ENCODE data around the gene VTI1A.

Gene VTI1A

DNA sequence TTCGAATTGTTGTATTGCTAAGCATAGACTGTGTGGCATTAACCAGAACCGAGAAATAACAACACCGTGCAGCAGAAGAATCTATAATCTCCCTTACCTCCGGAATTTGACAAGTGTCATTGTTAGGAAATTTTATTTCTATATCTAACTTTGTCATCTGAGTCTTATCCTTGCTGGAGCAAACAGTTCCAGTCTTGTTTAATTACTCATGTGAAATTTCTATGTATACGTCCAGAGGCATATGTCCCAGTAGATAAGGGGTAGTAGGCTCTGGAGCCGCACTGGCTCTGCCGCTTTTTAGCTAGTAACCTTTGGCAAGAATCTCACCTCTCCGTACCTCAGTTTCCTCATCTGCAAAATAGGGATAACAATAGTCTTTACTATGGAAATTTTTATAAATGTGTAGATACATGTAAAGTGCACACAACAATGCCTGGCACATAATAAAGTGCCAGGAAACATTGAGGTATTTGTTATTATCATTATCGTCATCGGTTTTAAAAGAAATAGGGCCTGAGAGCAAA, 228.6 kb downstream of the VTI1A start:
- no peak for DNase-seq

DNA sequence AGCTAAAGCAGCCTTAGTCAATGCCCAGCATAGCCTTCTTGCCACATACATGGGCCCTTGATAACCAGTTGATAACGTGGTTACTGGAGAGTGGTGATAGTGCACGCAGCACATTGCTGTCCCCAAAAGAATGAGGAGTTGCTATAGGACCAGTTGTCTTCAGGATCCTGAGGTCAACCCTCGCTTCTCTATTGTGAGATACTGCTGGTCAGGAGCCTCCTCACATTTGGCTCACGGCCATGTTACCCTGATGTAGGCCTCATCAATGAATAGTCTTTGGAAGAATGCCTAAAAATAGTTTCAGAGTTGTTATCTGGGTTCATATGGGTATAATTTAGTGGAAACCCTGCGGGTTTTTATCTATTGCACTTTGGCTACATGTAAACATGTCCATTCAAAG, 230.7 kb downstream of the VTI1A start:
- DNase-seq: peak in 1 of 56 donors; percentile 27

DNA sequence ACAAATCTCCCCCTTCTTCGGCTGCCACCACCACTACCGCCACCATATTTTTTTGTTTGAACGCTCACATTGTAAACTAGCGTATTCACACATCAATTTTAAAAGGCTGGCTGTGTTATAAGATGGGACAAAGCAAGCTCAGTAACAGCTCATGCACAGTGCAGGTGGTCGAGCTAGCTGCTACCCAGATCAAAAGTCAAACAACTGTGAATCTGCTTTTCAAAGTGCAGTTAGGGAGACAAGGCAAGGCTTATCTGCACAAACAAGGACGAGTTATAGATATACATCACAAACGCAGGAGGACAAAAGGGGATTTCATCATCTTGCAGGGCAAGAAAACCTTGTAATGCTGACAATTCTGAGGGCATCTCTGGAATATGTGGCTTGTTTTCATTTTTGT, 231.6 kb downstream of the VTI1A start:
- peak in 7 of 56 donors; percentile 3 to 28 (median 6) for DNase-seq

DNA sequence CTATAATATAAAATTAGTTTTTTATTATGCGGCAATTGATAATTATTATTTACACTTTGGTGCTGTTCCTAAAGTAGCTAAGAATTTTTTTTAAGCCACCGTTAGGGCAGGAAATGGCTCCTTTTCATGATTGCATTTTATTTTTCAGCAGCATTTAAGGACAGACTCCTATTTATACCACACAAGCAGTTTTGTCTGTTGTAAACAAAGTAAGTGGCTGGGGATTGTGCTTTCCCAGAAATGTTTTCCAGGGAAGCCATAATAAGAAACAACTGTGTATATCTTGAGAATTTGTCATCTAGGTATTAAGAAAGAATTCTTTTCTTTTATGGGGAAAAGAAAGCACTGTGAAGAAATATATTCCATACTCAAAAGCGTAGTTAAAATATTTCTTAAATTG, 232.0 kb downstream of the VTI1A start:
- DNase-seq: no peak

DNA sequence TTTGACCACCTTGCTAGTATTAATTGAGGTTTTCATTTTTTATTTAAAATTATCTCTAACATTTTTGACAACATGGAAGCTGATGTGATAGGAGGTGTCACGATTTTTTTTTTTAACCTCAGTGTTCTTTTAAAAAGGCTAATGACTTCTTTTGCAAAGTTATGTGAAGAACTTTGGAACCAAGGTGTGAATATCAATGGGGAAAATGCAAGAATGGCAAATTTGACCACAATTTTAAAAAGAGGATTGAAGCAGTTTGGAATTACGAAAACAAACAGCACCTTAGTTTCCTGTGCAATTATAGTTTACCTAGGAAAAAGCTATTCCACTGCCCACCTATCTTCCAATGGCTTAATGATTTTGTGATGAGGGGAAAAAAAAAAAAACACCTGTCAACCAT, 232.4 kb downstream of the VTI1A start:
- DNase-seq: no peak

DNA sequence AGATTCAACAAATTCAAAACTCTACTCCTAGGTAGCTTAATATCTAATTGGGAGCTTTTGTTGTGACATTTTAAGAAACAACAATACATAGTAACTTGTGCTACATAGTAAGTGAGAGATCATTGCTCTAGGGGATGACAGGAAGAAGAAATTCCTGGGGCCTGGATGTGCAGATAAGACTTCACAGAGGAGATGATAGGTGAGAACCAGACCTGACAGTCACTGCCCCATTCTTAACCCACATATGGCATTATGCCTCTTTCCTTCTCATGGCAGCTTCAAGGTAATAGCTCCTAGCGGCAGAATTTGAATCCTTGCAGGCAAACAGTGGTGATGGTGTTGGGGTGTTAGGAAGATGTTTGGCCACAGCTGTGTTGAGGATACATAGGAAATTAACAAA, 233.6 kb downstream of the VTI1A start:
- DNase-seq: no peak

DNA sequence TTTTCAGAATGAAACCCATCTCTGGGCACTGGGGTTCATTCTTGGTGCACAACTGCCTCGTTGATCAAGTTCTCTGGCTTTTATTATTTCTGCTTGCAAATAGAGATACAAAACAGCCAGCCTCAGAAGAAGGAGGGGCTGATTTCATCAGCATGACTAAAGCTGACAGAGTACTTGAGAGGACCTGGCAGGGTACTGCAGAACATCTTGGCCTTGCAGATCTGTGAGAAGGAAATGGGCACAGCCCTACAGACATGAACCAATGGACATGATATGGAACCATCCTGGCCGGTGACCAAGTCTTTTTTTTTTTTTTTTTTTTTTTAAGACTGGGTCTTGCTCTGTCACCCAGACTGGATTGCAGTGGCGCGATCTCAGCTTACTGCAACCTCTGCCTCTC, 240.6 kb downstream of the VTI1A start:
- DNase-seq: no peak

DNA sequence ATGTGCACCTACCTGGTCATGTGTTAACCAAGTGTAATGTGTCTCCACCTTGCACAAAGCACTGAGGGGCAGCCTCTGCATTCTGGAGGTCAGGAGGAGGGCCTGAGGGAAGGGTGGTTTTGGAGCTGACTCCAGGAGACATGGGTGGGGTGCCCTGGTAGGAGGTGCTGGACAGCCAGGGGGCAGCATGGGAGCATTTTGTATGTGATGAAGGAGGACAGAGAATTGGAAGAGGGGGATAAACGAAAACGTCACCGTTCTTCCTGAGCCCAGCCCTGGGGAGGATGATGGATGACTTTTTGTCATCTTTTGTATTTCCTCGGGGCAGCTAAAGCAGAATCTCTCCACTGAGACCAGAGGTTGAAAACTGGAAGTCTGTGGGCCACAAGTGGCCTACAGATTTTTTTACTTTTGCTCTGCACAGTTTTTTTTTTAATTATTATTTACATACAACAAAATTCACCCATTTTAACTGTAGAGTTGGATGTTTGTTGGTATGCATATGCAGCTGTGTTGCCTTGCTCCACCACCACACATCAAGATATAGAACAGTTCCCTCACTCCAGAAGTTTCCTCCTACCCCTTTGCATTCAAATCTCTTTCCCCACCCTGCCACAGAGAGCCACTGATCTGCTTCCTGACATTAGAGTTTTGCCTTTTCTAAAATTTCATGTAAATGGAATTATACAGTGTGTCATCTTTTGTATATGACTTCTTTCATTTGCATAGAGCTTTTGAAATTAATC, 242.5 kb downstream of the VTI1A start:
- DNase-seq: peak in 2 of 56 donors; percentile 5 to 7

DNA sequence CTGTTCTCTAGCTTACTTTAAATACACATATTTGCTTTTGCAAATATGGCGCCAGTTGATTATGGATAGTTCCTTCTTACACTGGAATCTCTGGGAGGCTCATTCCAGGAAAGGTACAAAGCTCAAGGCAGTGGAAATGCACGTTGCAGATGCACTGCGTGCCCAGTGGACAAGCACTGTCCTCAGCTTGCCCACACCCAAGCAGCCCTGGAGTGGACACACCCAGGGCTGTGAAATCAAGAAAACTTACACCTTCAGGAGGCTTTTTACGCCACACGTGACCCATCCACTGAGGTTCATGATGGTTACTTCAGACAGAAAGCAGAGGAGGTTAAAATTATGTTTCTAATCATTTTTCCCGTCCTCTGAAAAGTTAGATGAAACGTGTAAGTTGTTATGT, 248.5 kb downstream of the VTI1A start:
- DNase-seq: no peak

DNA sequence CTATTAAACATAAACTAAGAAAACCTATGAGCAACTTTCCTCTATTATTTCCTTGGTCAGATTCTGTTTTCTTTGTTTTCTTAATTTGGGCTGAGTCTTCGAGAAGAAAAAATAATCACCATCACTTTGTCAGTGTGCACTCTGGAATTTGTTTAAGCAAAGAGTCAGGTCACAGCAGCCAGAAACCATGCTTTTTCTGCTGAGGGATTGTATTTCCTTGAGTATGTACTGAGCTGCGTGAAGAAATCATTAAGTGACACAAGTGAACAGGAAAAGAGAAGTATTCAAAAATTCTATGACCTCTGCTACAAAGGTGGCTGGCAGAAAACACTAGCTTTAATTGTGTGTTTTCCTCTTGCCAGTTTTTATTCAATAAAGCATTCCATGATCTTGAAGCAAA, 249.6 kb downstream of the VTI1A start:
- DNase-seq: no peak

DNA sequence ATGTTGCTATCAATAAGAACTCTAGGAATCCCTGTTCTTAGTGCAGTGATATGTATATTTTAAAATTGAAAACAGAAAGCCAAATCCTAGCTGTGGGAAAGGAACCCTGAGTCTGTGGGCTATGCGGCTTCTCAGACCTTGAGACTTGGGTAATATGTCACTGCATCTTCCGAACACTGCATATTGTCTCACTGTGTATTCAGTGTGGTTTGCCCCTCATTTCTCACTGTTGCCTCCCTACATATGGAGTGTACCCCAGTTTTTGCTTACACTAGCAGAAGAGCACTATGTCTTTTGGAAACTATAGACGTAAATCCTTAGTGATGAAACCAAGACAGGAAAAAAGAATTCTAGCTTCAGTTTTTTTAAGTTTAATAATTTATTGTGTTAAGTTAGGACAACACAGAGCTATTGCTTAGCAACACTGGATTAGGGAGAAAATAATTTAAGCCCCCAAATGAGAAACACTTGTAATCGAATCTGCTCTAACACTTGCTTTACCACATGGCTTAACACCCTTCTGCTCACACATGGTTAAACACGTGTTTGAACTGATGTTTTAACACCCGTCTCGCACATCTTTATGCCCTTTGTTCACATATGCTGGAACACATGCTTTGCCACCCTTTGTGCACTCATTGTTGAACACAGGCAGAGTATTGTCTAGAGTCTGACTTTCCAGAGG, 251.3 kb downstream of the VTI1A start:
- no peak for DNase-seq

DNA sequence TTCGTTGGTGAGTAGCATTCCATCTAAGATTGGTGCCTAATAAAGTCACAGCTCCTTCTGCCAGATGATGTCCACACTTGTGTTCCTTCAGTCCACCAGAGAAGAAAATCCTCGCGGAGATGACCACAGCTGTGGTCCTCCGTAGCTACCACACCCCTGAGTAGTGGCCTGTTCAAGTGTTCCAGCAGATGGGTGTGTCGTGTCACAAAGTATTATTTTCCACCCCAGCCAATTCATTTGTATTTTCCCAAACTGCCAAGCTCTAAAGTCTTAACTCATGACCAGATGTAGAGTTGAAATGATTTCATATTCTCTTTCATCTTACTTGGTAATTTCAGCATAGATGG, 251.8 kb downstream of the VTI1A start:
- DNase-seq: no peak

DNA sequence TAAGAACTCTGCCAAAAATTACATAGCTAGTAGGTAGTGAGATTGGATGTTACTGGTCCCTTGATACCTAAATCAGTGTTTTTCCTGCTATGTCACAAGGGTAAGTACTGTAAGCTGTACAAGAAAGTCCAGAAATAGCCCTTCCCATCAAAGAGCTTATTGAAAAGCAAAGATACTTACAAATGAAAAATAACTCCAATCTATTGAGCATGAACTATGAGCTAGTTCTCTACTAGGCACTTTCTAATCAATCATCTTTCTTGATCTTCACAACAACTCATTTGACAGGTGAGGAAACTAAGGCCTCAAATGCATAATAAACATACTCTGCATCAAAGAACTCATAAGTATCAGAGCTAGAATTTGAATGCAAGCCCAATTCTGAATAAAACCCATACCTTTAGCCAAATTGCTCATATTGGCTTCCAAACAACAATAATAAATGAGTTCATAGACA, 253.2 kb downstream of the VTI1A start:
- DNase-seq: no peak

DNA sequence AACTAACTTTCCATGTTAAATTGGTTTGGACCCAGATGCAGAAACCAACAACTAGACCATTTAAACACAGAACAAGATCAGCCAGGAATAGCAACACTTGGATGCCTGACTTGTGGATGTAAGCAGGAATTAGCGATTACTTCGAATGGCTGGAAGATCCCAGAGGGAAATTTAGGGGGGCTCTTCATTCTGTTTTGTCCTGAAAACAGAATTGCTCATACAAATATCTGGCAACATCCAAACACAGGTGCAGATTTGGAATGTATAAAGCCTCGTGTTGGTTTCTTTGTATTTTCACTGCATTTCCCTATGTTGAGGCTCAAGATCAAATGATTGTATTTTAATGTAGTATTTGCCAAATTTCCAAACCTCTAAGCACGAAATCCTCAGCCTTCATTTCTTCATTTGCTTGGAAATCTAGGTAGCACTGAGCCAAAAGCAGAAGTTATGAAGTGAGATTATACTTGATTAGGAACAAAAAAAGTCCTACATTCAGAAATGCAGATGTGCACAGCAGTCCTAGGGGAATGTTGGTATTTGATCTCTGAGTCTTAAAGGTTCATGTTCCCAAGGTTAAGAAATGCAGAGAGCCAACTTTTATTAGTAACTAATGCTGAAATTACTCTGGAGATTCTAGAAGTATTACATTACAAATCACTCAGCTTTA, 254.3 kb downstream of the VTI1A start:
- no peak for DNase-seq

DNA sequence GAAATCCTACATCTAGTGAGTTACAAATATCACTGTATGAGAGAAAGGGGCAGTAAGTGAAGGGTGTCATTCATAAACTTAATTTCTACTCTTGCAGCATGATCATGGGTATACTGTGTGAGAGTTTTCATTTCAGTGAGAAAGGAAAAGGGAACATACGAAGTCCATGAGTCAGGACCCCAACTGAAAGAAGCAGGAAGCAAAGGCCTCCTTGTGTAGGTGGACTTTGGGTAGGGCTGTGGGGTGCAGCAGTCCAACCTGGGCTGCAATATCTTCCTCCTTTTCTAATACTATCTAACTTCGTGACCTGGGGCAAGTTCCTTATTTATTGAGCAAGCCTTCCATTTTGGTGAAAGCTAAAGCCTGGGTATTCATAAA, 254.9 kb downstream of the VTI1A start:
- no peak for DNase-seq

DNA sequence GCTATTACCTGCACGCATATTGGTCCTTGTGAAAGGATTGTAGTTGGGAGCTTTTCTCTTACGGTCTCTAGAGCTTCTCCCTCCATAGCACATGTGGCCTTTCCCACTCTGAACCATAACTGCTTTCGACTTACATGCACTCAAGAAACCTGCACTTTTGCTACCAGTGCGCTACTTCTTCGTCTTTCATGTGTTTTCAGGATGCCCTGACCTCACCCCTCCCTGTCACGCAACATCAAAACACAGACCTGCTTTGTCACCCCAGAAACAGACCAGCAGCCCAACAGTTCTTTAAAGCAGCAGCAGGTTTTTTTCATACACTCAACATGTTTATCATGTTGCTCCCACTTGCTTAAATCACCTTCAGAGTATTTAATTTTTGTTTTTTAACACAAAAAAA, 259.6 kb downstream of the VTI1A start:
- no peak for DNase-seq

DNA sequence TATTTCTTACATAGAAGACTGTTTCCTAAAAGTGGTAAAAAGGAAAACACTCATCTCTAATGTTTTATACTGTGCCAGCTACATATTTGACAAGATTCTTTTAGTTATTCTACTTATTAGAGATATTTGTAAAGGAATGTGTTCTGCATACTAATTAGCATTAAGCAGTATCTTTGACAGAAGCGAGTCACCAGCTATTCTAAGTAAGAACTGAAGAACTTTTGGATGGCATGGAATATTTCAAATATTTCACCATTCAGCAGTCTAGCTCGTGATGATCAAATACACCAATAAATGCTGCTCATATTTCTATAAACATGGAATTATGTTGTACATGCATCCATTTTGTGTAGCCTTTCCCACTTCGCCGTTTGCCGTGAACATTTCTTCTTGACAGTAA, 261.4 kb downstream of the VTI1A start:
- DNase-seq: no peak

DNA sequence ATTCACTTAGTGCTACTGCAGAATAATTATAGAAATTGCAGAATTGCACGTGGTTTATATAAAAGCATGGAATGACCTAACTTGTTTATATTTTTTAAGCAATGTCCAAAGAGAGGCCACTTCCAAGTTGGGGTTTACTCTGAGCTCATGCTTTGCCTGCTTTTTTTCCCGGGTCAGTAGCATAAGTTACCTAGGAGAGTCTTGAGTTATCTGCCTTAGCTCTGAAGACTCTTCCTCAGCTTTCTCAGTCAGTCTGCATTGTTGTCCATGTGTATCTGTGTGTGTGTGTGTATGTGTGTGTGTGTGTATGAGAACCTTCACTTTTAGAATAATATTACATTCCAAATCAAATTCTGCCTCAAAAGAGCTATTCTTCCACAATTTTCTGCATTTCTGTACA, 263.5 kb downstream of the VTI1A start:
- no peak for DNase-seq

DNA sequence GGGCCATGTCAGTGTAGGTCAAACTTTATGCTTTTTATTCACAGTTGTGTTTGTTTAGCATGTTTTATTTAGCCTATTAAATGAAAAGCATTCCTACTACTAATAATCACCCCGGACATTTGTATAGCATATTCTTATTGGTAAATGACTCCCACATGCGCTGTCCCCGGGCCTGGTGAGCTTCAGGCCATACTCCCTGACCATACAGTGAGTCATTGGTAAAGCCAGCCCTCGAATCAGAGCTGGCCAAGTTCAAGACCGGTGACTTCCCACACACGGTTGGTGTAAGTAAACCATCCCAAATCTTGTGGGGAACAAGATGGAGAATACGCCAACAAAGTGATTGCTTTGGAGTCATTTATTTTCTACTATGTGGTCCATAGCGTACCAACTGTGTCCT, 264.4 kb downstream of the VTI1A start:
- no peak for DNase-seq

DNA sequence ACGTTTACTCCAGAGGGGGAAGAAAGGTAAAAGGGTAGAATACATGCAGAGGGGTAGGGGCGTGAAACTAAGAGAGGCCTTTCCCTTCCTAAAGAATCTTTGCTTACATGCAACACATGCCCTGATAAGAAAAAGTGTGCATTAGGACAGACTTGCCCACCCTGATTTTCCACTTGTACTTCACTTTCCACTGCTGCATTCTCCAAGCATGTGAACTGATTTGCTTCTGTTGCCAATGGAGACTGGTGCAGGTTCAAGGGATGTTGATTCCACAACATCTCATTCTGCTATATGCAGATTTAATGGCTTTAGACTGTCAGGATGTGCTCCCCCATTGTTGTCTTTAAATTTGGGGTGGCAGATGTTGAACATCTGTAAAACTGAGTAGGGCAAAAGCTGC, 265.5 kb downstream of the VTI1A start:
- DNase-seq: no peak

DNA sequence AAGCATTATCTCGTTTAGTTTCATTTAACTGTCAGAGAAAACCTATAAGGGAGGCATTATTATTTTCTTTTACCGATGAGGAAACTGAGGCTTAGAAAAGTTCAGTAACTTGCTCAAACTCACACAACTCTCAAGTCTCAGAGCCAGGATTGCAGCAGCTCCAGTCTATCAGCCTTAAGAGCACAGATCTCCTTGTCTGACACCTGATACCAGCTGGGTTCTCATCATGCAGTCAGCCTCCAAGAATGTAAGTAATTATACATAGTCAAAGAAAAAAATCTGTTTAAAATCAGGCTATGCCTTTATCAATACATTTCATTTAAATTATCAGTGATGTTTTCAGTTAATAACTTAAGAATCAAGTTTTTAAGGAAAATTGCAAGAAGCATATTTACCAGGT, 266.4 kb downstream of the VTI1A start:
- no peak for DNase-seq

DNA sequence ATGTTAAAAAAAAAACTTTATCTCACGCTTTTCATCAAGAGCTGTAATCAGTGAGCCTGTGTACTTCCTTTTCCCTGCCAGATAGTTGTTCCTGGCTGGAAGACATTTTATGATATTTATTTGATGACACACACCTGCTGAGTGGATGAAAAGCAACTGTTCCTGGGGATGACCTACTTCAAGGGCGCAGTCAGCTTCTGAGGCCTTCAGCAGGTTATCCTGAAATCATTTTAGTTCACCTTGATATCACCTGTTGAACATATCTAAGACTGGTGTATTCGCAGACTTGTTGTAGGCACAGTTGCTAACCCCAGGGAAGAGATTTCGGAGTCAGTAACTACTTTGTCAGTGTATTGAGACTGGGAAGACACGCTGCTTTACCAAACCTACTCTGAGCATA, 268.6 kb downstream of the VTI1A start:
- no peak for DNase-seq

DNA sequence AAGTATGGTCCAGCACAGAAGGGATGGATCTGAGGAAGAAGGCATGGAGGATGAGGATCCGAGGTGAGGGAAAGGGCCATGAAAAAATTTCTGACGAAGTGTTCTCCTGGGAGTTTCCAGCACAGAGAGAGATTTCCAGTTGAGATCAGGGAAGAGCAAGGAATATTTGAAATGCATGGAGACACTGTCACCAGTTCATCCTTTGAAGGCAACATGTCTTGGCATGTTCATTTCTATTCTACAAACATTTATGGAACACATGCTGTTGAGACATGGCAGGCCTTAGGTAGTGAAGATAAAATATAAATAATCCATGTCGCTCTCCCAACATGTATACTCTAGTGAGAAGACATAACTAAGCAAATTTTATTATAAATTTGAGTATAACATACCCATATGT, 269.1 kb downstream of the VTI1A start:
- DNase-seq: no peak

Measured in nucleus accumbens (tissue), 56 donors.